Aorta (tissue), 5 donors: Measurements from ENCODE around the gene NHSL2. TPM values are rescaled to one million over a fixed set of nuclear protein-coding genes. Genes with fewer than 3 reads are reported as not detected.
A peak's percentile ranks its signal among the peaks of the same experiment; 100 is the strongest.

Experiments used
- ATAC-seq: fragments of 200-7000 bp; cut with Tn5 transposase; one replicate; pipeline ENCODE4 v1.9.1; 2022; ENCODE audit warnings: moderate library complexity; ENCODE audit not compliant: low FRiP score
- DNase-seq, 2 donors: peaks; one replicate each; pipeline ENCODE4 v3.0.0-alpha.2; 2020
- H3K27ac ChIP-seq, 2 donors: one replicate each; pipeline ENCODE4 v1.5.1; 2013; ENCODE audit warnings: low read length in 2 of 2, mild to moderate bottlenecking in 2 of 2, moderate library complexity in 2 of 2, control low read depth in 1 of 2, inconsistent platforms in 1 of 2, low read depth in 1 of 2
- H3K27me3 ChIP-seq, 2 donors: one replicate each; pipeline ENCODE4 v1.6.1; 2013; ENCODE audit warnings: control low read depth in 1 of 2, low read length in 1 of 2, mild to moderate bottlenecking in 1 of 2, moderate library complexity in 1 of 2; ENCODE audit not compliant: insufficient read depth in 2 of 2, control insufficient read depth in 1 of 2
- H3K36me3 ChIP-seq, 2 donors: one replicate each; pipeline ENCODE4 v1.6.1; 2013; ENCODE audit warnings: control low read depth in 1 of 2, low read length in 1 of 2, mild to moderate bottlenecking in 1 of 2; ENCODE audit not compliant: insufficient read depth in 2 of 2, control insufficient read depth in 1 of 2
- H3K4me1 ChIP-seq, 2 donors: one replicate each; pipeline ENCODE4 v1.6.1; 2013; ENCODE audit warnings: low read length in 2 of 2, control low read depth in 1 of 2, mild to moderate bottlenecking in 1 of 2, moderate library complexity in 1 of 2; ENCODE audit not compliant: insufficient read depth in 2 of 2, control insufficient read depth in 1 of 2
- H3K4me3 ChIP-seq, 2 donors: one replicate each; pipeline ENCODE4 v1.5.1; 2013; ENCODE audit warnings: low read length in 2 of 2, control low read depth in 1 of 2, mild to moderate bottlenecking in 1 of 2
- H3K9me3 ChIP-seq: one replicate; pipeline ENCODE4 v1.6.1; 2013; ENCODE audit warnings: mild to moderate bottlenecking, low read length; ENCODE audit not compliant: control insufficient read depth
- WGBS, 2 donors: extraction: QIAGEN DNeasy Blood & Tissue Kit; methylation state at CpG; one replicate each; pipeline ENCODE4 v1.1.7; 2013; 5-methylcytosine and 5-hydroxymethylcytosine counted together
- intact Hi-C, 2 donors: fragments of 100-400 bp; cut with DNase I; formaldehyde crosslinking; loops; one replicate each; pipeline versions ENCODE4 v1.14.2 to v1.15.0; 2022
- polyA plus RNA-seq, 2 donors: library from polyadenylated mRNA; stranded (reverse); fragments of 200-250 nt; gene quantifications; one replicate each; pipeline ENCODE4 v1.2.3, GENCODE V29; 2013
- total RNA-seq, 2 donors: library from RNA; stranded (reverse); fragmentation: NEBNext Ultra II Directional; extraction: Animal tissue kit (Norgen Biotek cat#: 25700); gene quantifications; one replicate each; pipeline ENCODE4 v1.2.1, GENCODE V29; 2021
- donor health status: healthy with polysubstance abuse.
- donor health status: Bipolar disorder and iron deficiency.
- donor health status: DM: no; HTN: no; CAD: no.
- donor health status: DM: no; HTN: no; CAD: no.
- donor health status: DM: yes; HTN: yes; CAD: no.

Gene NHSL2
- total and polyA plus RNA-seq, 4 donors: 0.88 to 50.4 (median 15.9) TPM

DNA sequence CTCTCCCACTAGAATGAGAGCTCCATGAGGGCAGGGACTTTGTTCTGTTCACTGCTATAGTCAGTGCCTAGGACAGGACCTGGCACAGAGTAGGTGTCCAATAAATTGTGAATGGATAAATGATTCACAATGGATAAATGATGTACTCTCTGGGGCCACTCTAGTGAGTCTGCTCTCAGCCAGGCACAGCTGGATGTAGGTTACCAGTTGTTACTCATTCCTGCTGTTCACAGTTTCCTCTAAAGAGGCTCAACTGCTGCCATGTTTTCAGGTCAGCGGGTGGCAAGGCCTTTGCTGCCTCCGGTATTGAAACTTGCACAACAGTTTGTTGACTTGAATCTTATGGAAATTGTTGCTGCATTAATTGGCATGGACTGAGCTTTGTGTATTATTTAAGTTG, 99.1 kb downstream of the NHSL2 start:
- intact Hi-C loops: no loop called here
- WGBS, 2 donors: 82 to 95% methylated on average over 2 of the region's 2 CpGs
- Histone ChIP-seq H3K9me3 (no peaks in the 10 kb centered on the region), H3K4me1 (no peaks in the 10 kb centered on the region), H3K27ac (no peak overlapping the region), H3K4me3 (no peak overlapping the region), H3K36me3 (no peaks in the 10 kb centered on the region), H3K27me3 (no peaks in the 10 kb centered on the region)
- DNase-seq (no peak), ATAC-seq (no peak)

DNA sequence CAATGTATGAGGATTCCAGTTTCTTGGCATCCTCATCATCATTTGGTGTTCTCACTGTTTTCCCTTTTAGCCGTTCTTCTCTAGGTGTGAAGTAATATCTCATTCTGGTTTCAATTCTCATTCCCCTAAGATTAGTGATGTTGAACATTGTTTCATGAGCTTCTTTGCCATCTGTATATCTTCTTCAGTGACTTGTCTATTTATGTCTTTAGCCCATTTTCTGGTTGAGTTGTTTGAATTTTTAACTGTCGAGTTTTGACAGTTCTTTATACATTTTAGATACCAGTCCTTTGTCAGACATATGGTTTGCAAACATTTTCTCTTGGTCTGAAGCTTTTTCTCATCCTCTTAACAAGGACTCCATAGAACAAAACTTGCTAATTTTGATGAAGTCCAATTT, 101.1 kb downstream of the NHSL2 start:
- Histone ChIP-seq H3K27me3 (no peaks in the 10 kb centered on the region), H3K9me3 (no peaks in the 10 kb centered on the region), H3K27ac (no peak overlapping the region), H3K36me3 (no peaks in the 10 kb centered on the region), H3K4me3 (no peak overlapping the region), H3K4me1 (no peaks in the 10 kb centered on the region)
- no peak for ATAC-seq
- DNase-seq: no peak
- 88 to 95% methylated on average over 2 of the region's 2 CpGs for WGBS, 2 donors
- intact Hi-C loops: no loop called here

GRCh38 chrX:72015383-72015782, 104.7 kb downstream of the NHSL2 start:
- H3K36me3 ChIP-seq: no peaks in the 10 kb centered on the region
- ATAC-seq: no peak
- no peaks in the 10 kb centered on the region for H3K4me1 ChIP-seq
- H3K27ac ChIP-seq: no peak overlapping the region
- intact Hi-C loops: no loop called here
- no peak overlapping the region for H3K4me3 ChIP-seq
- no peak for DNase-seq
- WGBS, 2 donors: 73 to 78% methylated on average over 3 of the region's 3 CpGs
- H3K27me3 ChIP-seq: no peaks in the 10 kb centered on the region
- H3K9me3 ChIP-seq: no peaks in the 10 kb centered on the region

DNA sequence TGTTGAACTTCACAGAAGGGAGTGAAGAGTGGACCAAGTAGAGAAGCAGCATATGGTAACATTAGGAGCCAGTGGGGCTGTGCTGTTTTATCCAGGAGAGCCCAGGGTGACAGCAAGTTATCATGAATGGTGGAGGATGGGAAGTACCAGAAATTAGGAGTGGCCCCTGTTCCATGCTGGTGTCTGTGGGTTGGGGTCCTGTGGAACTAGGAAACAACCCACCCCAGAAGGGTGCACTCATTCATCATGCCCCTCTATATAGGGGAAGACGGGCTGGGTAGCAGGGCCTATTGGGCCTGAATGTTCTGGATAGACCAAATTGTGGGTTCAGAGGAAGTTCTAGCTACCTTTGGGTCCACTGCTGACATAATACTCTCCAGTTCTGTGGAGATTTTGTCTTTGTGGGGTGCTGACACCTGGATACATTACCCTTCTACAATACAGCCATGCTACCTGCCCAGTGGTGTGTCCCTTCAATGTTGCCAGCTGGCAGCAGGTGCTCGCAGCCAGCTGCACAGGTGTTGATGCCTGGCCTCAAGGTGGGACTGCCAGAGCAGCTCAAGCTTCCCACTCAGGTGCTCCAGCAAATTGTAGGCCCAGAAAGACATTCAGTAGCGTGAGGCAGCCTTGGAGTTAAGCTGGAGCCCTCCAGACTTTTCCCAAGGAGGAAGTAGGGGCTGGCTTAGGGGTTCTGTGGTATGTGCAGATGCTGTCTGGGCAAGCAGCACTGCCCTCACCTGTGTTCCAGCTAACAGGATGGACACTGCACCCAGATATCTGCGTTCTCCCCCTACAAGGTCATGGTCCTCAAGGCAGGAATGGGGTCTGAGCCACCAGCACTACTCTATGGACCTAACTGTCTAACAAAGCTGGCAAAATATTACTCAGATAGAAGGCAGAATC, 106.5 kb downstream of the NHSL2 start:
- H3K27me3 ChIP-seq: no peaks in the 10 kb centered on the region
- no peak overlapping the region for H3K27ac ChIP-seq
- DNase-seq (no peak), ATAC-seq (no peak)
- H3K4me1 ChIP-seq: no peaks in the 10 kb centered on the region
- no peaks in the 10 kb centered on the region for H3K9me3 ChIP-seq
- WGBS, 2 donors: 75 to 94% methylated on average over 4 of the region's 4 CpGs
- H3K4me3 ChIP-seq: no peak overlapping the region
- intact Hi-C loops: no loop called here
- no peaks in the 10 kb centered on the region for H3K36me3 ChIP-seq

DNA sequence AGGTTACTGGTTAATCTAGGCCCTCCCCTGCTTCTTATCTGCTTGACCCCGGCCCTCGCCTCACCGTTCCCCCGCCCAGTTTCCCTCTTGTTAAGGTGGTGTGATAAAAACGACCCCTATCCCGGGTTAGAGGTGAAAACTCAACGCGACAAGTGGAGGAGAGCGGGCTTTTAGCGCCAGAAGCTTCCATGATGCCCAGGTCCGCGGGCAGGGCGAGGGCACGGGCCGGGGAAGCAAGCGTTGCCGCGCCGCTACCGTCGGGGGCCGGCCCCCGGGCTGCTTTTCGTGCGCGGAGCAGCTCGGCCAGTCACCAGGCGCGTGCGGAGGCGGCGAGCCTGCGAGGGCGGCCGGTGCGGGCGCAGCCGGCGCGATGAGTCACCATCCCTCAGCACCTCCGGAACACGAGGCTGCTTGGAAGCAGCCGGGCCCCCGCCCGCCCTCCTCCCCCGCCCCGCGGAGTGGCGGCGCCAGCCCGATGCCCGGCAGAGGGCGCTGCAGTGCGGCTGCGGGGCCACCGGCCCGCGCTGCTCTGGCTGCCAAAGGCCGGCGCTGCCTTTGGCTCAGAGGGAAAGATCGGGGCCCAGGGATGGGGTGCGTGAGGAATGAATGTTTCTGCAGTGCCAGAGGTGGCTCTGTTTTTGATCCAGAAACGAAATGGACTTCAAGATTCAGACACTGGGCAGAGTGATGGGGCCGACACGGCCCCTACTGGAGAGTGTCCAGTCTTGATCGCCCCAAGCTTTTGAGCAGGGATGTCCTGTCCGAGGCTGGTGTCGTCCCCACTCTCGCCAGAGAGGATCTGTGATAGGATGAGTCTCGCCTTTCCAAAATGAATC, 107.8 kb downstream of the NHSL2 start:
- DNase-seq: peak; percentile 91 to 95
- WGBS, 2 donors: 6 to 20% methylated on average over 56 to 70 of the region's 70 CpGs
- intact Hi-C loops: loop anchor here (1.0 to 2.0 kb wide), 2 partner anchors 106 to 108 kb away; no protein-coding TSS in a partner anchor
- H3K27me3 ChIP-seq: no peaks in the 10 kb centered on the region
- no peak overlapping the region for H3K4me3 ChIP-seq
- H3K36me3 ChIP-seq: no peaks in the 10 kb centered on the region
- no peak overlapping the region for H3K27ac ChIP-seq
- peak; percentile 94 for ATAC-seq
- H3K4me1 ChIP-seq: no peaks in the 10 kb centered on the region
- no peaks in the 10 kb centered on the region for H3K9me3 ChIP-seq

- DNase-seq (no peak), ATAC-seq (no peak)
- Histone ChIP-seq H3K36me3 (no peaks in the 10 kb centered on the region), H3K4me3 (no peak overlapping the region), H3K27me3 (no peaks in the 10 kb centered on the region), H3K27ac (no peak overlapping the region), H3K4me1 (no peaks in the 10 kb centered on the region), H3K9me3 (no peaks in the 10 kb centered on the region)
- 70 to 79% methylated on average over 3 of the region's 3 CpGs for WGBS, 2 donors
- intact Hi-C loops: loop anchor here in 1 of 2 donors (2.0 kb wide), 1 partner anchor 105 kb away; no protein-coding TSS in a partner anchor
These were observed 108.8 kb downstream of the NHSL2 start for GRCh38 chrX:72019487-72019886.

- Histone ChIP-seq H3K4me1 (no peaks in the 10 kb centered on the region), H3K9me3 (no peaks in the 10 kb centered on the region), H3K27me3 (no peaks in the 10 kb centered on the region), H3K36me3 (no peaks in the 10 kb centered on the region), H3K4me3 (no peak overlapping the region), H3K27ac (no peak overlapping the region)
- DNase-seq (no peak), ATAC-seq (no peak)
- intact Hi-C loops: no loop called here
- 66 to 81% methylated on average over 3 of the region's 3 CpGs for WGBS, 2 donors
These were observed 109.6 kb downstream of the NHSL2 start for GRCh38 chrX:72020204-72020603.

- Histone ChIP-seq H3K4me1 (no peaks in the 10 kb centered on the region), H3K4me3 (no peak overlapping the region), H3K27me3 (no peaks in the 10 kb centered on the region), H3K27ac (no peak overlapping the region), H3K9me3 (no peaks in the 10 kb centered on the region), H3K36me3 (no peaks in the 10 kb centered on the region)
- WGBS, 2 donors: 98 to 100% methylated on average over 3 of the region's 3 CpGs
- intact Hi-C loops: no loop called here
- no peak for ATAC-seq
- DNase-seq: no peak
These were observed 110.1 kb downstream of the NHSL2 start for GRCh38 chrX:72020788-72021187.
